Liver (tissue), 9 donors: ENCODE data around the gene RNF5. TPM values are rescaled to one million over a fixed set of nuclear protein-coding genes. Genes with fewer than 3 reads are reported as not detected.

Experiments used
- DNase-seq: peaks from one replicate; pipeline ENCODE4 v3.0.0-alpha.2; 2017; ENCODE audit warnings: low spot score
- H3K27ac ChIP-seq, 2 donors: one replicate each; pipeline ENCODE4 v1.7.0; 2013; ENCODE audit warnings: inconsistent platforms in 2 of 2, low read length in 2 of 2, control low read depth in 1 of 2, low read depth in 1 of 2, mild to moderate bottlenecking in 1 of 2
- H3K27me3 ChIP-seq, 4 donors: one replicate each; pipeline versions ENCODE4 v1.6.1 to v1.7.0; 2013; ENCODE audit warnings: low read length in 3 of 4, inconsistent platforms in 1 of 4, mild to moderate bottlenecking in 1 of 4, moderate library complexity in 1 of 4; ENCODE audit not compliant: control insufficient read depth in 4 of 4, insufficient read depth in 4 of 4
- H3K36me3 ChIP-seq, 4 donors: one replicate each; pipeline versions ENCODE4 v1.6.1 to v1.7.0; 2013; ENCODE audit warnings: low read length in 3 of 4, mild to moderate bottlenecking in 3 of 4, low read depth in 1 of 4, moderate library complexity in 1 of 4; ENCODE audit not compliant: control insufficient read depth in 4 of 4, insufficient read depth in 3 of 4
- H3K4me1 ChIP-seq, 4 donors: one replicate each; pipeline versions ENCODE4 v1.6.1 to v1.7.0; 2013; ENCODE audit warnings: low read length in 3 of 4, mild to moderate bottlenecking in 3 of 4, moderate library complexity in 1 of 4; ENCODE audit not compliant: control insufficient read depth in 4 of 4, insufficient read depth in 4 of 4
- H3K4me3 ChIP-seq, 3 donors: one replicate each; pipeline versions ENCODE4 v1.6.1 to v1.7.0; 2013; ENCODE audit warnings: low read length in 3 of 3, control low read depth in 1 of 3, low read depth in 1 of 3, mild to moderate bottlenecking in 1 of 3
- H3K9ac ChIP-seq, 2 donors: one replicate each; pipeline ENCODE4 v1.7.0; 2013; ENCODE audit warnings: low read length in 2 of 2, mild to moderate bottlenecking in 2 of 2, moderate library complexity in 2 of 2, control low read depth in 1 of 2, low read depth in 1 of 2
- H3K9me3 ChIP-seq, 4 donors: one replicate each; pipeline versions ENCODE4 v1.6.1 to v1.7.0; 2013; ENCODE audit warnings: low read length in 3 of 4; ENCODE audit not compliant: control insufficient read depth in 4 of 4
- ATF3 ChIP-seq: IDR thresholded peaks from 2 replicates; pipeline ENCODE4 v1.6.1; 2016; ENCODE audit warnings: antibody characterized with exemption
- CTCF ChIP-seq: fragments of 150-350 bp; IDR thresholded peaks from 2 replicates; pipeline ENCODE4 v1.5.1; 2017; ENCODE audit warnings: improper control_type of control experiment, low read depth, low read length; ENCODE audit not compliant: missing input control
- EGR1 ChIP-seq, 2 donors: IDR thresholded peaks; 2 replicates each; pipeline ENCODE4 v1.6.1; 2016 to 2018; ENCODE audit warnings: antibody characterized with exemption in 2 of 2, low read depth in 2 of 2
- FOXA1 ChIP-seq: IDR thresholded peaks from 2 replicates; pipeline ENCODE4 v1.6.1; 2016; ENCODE audit warnings: antibody characterized with exemption
- FOXA2 ChIP-seq: IDR thresholded peaks from 2 replicates; pipeline ENCODE4 v1.6.1; 2016; ENCODE audit warnings: antibody characterized with exemption
- GABPA ChIP-seq, 2 donors: IDR thresholded peaks in 1 of 2; conservative IDR thresholded peaks in 1 of 2; 2 replicates each; pipeline ENCODE4 v1.6.1; 2016; ENCODE audit warnings: antibody characterized with exemption in 2 of 2, mild to moderate bottlenecking in 1 of 2, moderate library complexity in 1 of 2
- HNF4A ChIP-seq, 2 donors: conservative IDR thresholded peaks; 2 replicates each; pipeline ENCODE4 v1.6.1; 2016; ENCODE audit warnings: antibody characterized with exemption in 2 of 2, mild to moderate bottlenecking in 2 of 2
- HNF4G ChIP-seq: IDR thresholded peaks from 2 replicates; pipeline ENCODE4 v1.6.1; 2016; ENCODE audit warnings: antibody characterized with exemption
- JUND ChIP-seq, 2 donors: IDR thresholded peaks; 2 replicates each; pipeline ENCODE4 v1.6.1; 2016; ENCODE audit warnings: antibody characterized with exemption in 2 of 2
- MAX ChIP-seq: IDR thresholded peaks from 2 replicates; pipeline ENCODE4 v1.6.1; 2016; ENCODE audit warnings: antibody characterized with exemption
- NR2F2 ChIP-seq: IDR thresholded peaks from 2 replicates; pipeline ENCODE4 v1.6.1; 2016; ENCODE audit warnings: antibody characterized with exemption
- RAD21 ChIP-seq, 2 donors: IDR thresholded peaks; 2 replicates each; pipeline ENCODE4 v1.6.1; 2016; ENCODE audit warnings: antibody characterized with exemption in 2 of 2, mild to moderate bottlenecking in 2 of 2
- REST ChIP-seq: IDR thresholded peaks from 2 replicates; pipeline ENCODE4 v1.6.1; 2016; ENCODE audit warnings: antibody characterized with exemption, mild to moderate bottlenecking
- RXRA ChIP-seq, 2 donors: IDR thresholded peaks; 2 replicates each; pipeline ENCODE4 v1.6.1; 2017 to 2018; ENCODE audit warnings: antibody characterized with exemption in 2 of 2, mild to moderate bottlenecking in 1 of 2
- SP1 ChIP-seq: IDR thresholded peaks from 2 replicates; pipeline ENCODE4 v1.6.1; 2018; ENCODE audit warnings: antibody characterized with exemption, mild to moderate bottlenecking
- TAF1 ChIP-seq: conservative IDR thresholded peaks from 2 replicates; pipeline ENCODE4 v1.6.1; 2016; ENCODE audit warnings: antibody characterized with exemption, mild to moderate bottlenecking
- YY1 ChIP-seq: IDR thresholded peaks from 2 replicates; pipeline ENCODE4 v1.6.1; 2016; ENCODE audit warnings: antibody characterized with exemption, mild to moderate bottlenecking
- ZBTB33 ChIP-seq: IDR thresholded peaks from 2 replicates; pipeline ENCODE4 v1.6.1; 2016; ENCODE audit warnings: antibody characterized with exemption
- WGBS: extraction: QIAGEN DNeasy Blood & Tissue Kit; methylation state at CpG from one replicate; pipeline ENCODE4 v1.1.7; 2013; 5-methylcytosine and 5-hydroxymethylcytosine counted together
- polyA plus RNA-seq, 2 donors: library from polyadenylated mRNA; stranded (reverse) in 1 of 2; unstranded in 1 of 2; fragments of 200-250 nt in 1 of 2; fragments of >200 nt in 1 of 2; fragmentation: Nextera tagmentation in 1 of 2; extraction: Ambion mirVana in 1 of 2; gene quantifications; one replicate each; pipeline versions ENCODE4 v1.2.1 to v1.2.3, GENCODE V29; 2013 to 2015
- total RNA-seq, 2 donors: library from RNA; depleted of rRNA; stranded (reverse); fragments of >200 nt; gene quantifications; one replicate each; pipeline ENCODE4 v1.2.3, GENCODE V29; 2014
- donor health status: healthy.
- donor health status: healthy.
- donor health status: healthy.
- donor health status: healthy.
- donor health status: healthy.

RNF5 gene
- total and polyA plus RNA-seq, 4 donors = 51.5 to 85.9 (median 61.0) TPM

- H3K9me3 ChIP-seq = no peaks in the 10 kb centered on the region
- no peaks in the 10 kb centered on the region for H3K27me3 ChIP-seq
- no peak overlapping the region for H3K4me3 ChIP-seq
- no peak overlapping the region for H3K27ac ChIP-seq
- DNase-seq = no peak
- H3K9ac ChIP-seq = no peak overlapping the region
- TF ChIP-seq HNF4G (no peak), ZBTB33 (no peak), FOXA1 (no peak), JUND (IDR thresholded peaks at IDR 0.05) (no peak), ATF3 (no peak), FOXA2 (no peak), SP1 (no peak), MAX (no peak), NR2F2 (no peak), EGR1 (IDR thresholded peaks at IDR 0.05; ENCODE audit: low read depth in 2 of 2) (no peak), REST (no peak), HNF4A (conservative IDR thresholded peaks at IDR 0.05) (no peak), CTCF (no peak), RXRA (IDR thresholded peaks at IDR 0.05) (no peak), RAD21 (IDR thresholded peaks at IDR 0.05) (no peak), YY1 (no peak), TAF1 (no peak), GABPA (IDR thresholded peaks at IDR 0.05 in 1 of 2, conservative IDR thresholded peaks at IDR 0.05 in 1 of 2) (no peak)
- no peaks in the 10 kb centered on the region for H3K36me3 ChIP-seq
- 90% methylated on average over 3 of the region's 3 CpGs for WGBS
- H3K4me1 ChIP-seq = no peaks in the 10 kb centered on the region
These were observed 26.1 kb downstream of the RNF5 start for GRCh38 chr6:32204268-32204715.
